ENCODE measurements around the gene COG4.
"Not testable (repeated sequence)": the region's sequence is repeated elsewhere in the genome, so short reads cannot be mapped to it uniquely, and the experiment has no call there.

COG4 gene

GRCh38 chr16:70526403-70526802 is 3.0 kb upstream of the COG4 start:
- DNase-seq, result no peak

GRCh38 chr16:70524399-70524825 is 1.1 kb upstream of the COG4 start:
- DNase-seq, result not testable (repeated sequence)

GRCh38 chr16:70523743-70524398 is 517 bp upstream of the COG4 start, which contains the start of gene SF3B3:
TSS of gene SF3B3 (plus strand) at chr16:70523816. CDS start at chr16:70526657, 2,841 bp downstream.
- DNase-seq, result peak; percentile 71

GRCh38 chr16:70522216-70523075 is 908 bp downstream of the COG4 start:
- no peak for DNase-seq

- DNase-seq, result no peak
Measured at GRCh38 chr16:70520612-70521297, 2.6 kb downstream of the COG4 start.

- no peak for DNase-seq
Measured at GRCh38 chr16:70512456-70512855, 10.9 kb downstream of the COG4 start.

- no peak for DNase-seq
Measured at GRCh38 chr16:70511833-70512232, 11.5 kb downstream of the COG4 start.

- no peak for DNase-seq
Measured at GRCh38 chr16:70510216-70510615, 13.1 kb downstream of the COG4 start.

GRCh38 chr16:70508752-70509151 is 14.6 kb downstream of the COG4 start:
- no peak for DNase-seq

- DNase-seq, result no peak
Measured at GRCh38 chr16:70496513-70496912, 26.8 kb downstream of the COG4 start.

GRCh38 chr16:70495425-70496182 is 27.8 kb downstream of the COG4 start:
- peak; percentile 94 for DNase-seq

GRCh38 chr16:70494777-70495176 is 28.6 kb downstream of the COG4 start:
- DNase-seq, result no peak

GRCh38 chr16:70494202-70494770 is 29.1 kb downstream of the COG4 start:
- no peak for DNase-seq

- no peak for DNase-seq
Measured at GRCh38 chr16:70493802-70494201, 29.6 kb downstream of the COG4 start.

GRCh38 chr16:70490261-70490660 is 33.1 kb downstream of the COG4 start:
- DNase-seq, result peak; percentile 88

- no peak for DNase-seq
Measured at GRCh38 chr16:70484867-70485266, 38.5 kb downstream of the COG4 start.

- no peak for DNase-seq
Measured at GRCh38 chr16:70483426-70483825, 39.9 kb downstream of the COG4 start.

GRCh38 chr16:70482624-70483023 is 40.7 kb downstream of the COG4 start:
- no peak for DNase-seq

- no peak for DNase-seq
Measured at GRCh38 chr16:70481929-70482536, 41.3 kb downstream of the COG4 start.

GRCh38 chr16:70480127-70481105 is 42.9 kb downstream of the COG4 start:
- peak; percentile 91 for DNase-seq

- DNase-seq, result no peak
Measured at GRCh38 chr16:70478912-70479341, 44.4 kb downstream of the COG4 start.
